ENCODE measurements around the gene VIPR1. TPM values are rescaled to one million over a fixed set of nuclear protein-coding genes. Genes with fewer than 3 reads are reported as not detected.

The VIPR1 gene
- total and polyA plus RNA-seq, 2 donors (not counting 1 experiment from before 2014, with no cell fraction given) = 0.11 TPM; not detected in 1

DNA sequence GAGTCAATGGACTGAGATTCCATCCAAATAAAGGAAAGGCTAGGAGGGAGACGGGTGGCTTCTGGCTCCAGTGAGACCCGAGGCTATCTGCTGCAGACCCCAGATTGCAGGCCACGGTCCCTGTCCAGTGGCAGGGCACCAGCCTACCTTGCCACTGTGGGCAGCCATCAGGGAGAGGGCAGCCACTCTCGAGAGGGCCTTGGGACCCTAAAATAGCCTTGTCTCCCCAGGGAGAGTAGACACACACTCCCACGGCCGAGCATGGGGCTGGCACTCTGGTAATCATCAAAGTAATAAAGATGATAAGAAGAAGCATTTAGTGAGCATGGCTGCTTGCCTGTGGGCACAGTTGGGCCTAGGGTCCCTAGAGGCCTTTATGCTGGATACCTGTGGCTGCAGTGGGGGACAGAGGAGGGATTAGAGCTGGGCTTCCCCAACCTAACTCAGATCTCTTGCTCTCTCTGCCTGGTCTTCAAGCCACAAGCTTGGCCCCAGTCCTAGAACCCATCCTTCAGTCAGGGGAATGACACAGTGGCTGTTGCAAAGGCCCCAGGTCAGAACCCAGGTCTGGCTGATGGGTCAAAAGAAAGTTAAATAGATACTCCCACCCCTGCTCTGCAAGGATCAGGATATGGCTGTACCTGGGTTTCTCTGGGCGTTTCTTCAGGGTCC, 9.2 kb upstream of the VIPR1 start:
- Histone ChIP-seq H3K4me2 (ENCODE audit: extremely low read depth, insufficient read depth, low read length) (no peak overlapping the region), H2AFZ (ENCODE audit: low read length) (no peak overlapping the region), H3K4me3 (replicated peaks in 1 of 4; ENCODE audit: control extremely low read depth in 1 of 4, insufficient read depth in 1 of 4, low read depth in 3 of 4, low read length in 4 of 4) (no peak overlapping the region), H3K9me3 (ENCODE audit: control insufficient read depth, insufficient read depth, low read depth, low read length) (no peaks in the 10 kb centered on the region), H3K27me3 (ENCODE audit: control insufficient read depth, insufficient read depth, low read length) (no peaks in the 10 kb centered on the region), H4K20me1 (ENCODE audit: control insufficient read depth, extremely low read depth, insufficient read depth, low read length) (no peaks in the 10 kb centered on the region), H3K36me3 (ENCODE audit: control insufficient read depth, insufficient read depth, low read length) (no peaks in the 10 kb centered on the region), H3K79me2 (ENCODE audit: control insufficient read depth, insufficient read depth, low read length) (no peaks in the 10 kb centered on the region), H3K4me1 (ENCODE audit: control insufficient read depth, extremely low read depth, insufficient read depth, low read length) (no peaks in the 10 kb centered on the region), H3K9ac (ENCODE audit: insufficient read depth, low read length) (no peak overlapping the region), H3K27ac (ENCODE audit: insufficient read depth, low read length) (no peak overlapping the region)
- no peak for DNase-seq (ENCODE audit: low read depth in 2 of 2)
- no peak for TF ChIP-seq CTCF (conservative IDR thresholded peaks at IDR 0.05 in 1 of 2, IDR thresholded peaks at IDR 0.05 in 1 of 2; ENCODE audit: low read depth in 1 of 2, low read length in 2 of 2)
- no peak for TF ChIP-seq EZH2 (IDR thresholded peaks at IDR 0.05; ENCODE audit: low read length, missing control alignments)

DNA sequence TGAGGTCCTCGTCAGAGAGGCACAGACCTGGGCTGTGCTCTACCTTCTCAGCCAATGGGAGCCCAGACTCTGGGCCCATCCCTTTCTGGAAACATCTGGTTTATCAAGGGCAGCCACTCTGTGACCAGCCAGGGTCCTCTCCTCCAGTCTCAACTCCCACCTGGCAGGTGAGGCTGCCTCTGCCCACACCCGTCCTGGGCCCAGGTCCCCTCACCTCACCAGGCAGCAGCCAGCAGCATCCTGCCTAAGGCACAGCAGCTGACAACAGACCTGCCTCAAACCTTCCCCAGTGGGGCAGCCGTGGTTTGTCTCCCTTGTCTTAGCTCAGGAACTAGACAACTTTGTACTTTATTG, 8.7 kb upstream of the VIPR1 start:
- DNase-seq (ENCODE audit: low read depth in 2 of 2) = no peak
- H3K27me3 ChIP-seq (ENCODE audit: control insufficient read depth, insufficient read depth, low read length) = peaks cover 1% of the 10 kb centered on the region
- H3K4me1 ChIP-seq (ENCODE audit: control insufficient read depth, extremely low read depth, insufficient read depth, low read length) = no peaks in the 10 kb centered on the region
- no peak overlapping the region for H3K4me3 ChIP-seq (replicated peaks in 1 of 4; ENCODE audit: control extremely low read depth in 1 of 4, insufficient read depth in 1 of 4, low read depth in 3 of 4, low read length in 4 of 4)
- no peaks in the 10 kb centered on the region for H3K79me2 ChIP-seq (ENCODE audit: control insufficient read depth, insufficient read depth, low read length)
- no peaks in the 10 kb centered on the region for H3K9me3 ChIP-seq (ENCODE audit: control insufficient read depth, insufficient read depth, low read depth, low read length)
- no peak overlapping the region for H3K9ac ChIP-seq (ENCODE audit: insufficient read depth, low read length)
- H4K20me1 ChIP-seq (ENCODE audit: control insufficient read depth, extremely low read depth, insufficient read depth, low read length) = no peaks in the 10 kb centered on the region
- no peak overlapping the region for H3K27ac ChIP-seq (ENCODE audit: insufficient read depth, low read length)
- no peak for TF ChIP-seq CTCF (conservative IDR thresholded peaks at IDR 0.05 in 1 of 2, IDR thresholded peaks at IDR 0.05 in 1 of 2; ENCODE audit: low read depth in 1 of 2, low read length in 2 of 2)
- no peak for TF ChIP-seq EZH2 (IDR thresholded peaks at IDR 0.05; ENCODE audit: low read length, missing control alignments)
- H3K4me2 ChIP-seq (ENCODE audit: extremely low read depth, insufficient read depth, low read length) = no peak overlapping the region
- no peaks in the 10 kb centered on the region for H3K36me3 ChIP-seq (ENCODE audit: control insufficient read depth, insufficient read depth, low read length)
- no peak overlapping the region for H2AFZ ChIP-seq (ENCODE audit: low read length)

GRCh38 chr3:42495393-42495792, 7.0 kb upstream of the VIPR1 start:
- no peaks in the 10 kb centered on the region for H3K36me3 ChIP-seq (ENCODE audit: control insufficient read depth, insufficient read depth, low read length)
- H3K27ac ChIP-seq (ENCODE audit: insufficient read depth, low read length) = no peak overlapping the region
- H3K4me2 ChIP-seq (ENCODE audit: extremely low read depth, insufficient read depth, low read length) = no peak overlapping the region
- H4K20me1 ChIP-seq (ENCODE audit: control insufficient read depth, extremely low read depth, insufficient read depth, low read length) = no peaks in the 10 kb centered on the region
- H3K4me1 ChIP-seq (ENCODE audit: control insufficient read depth, extremely low read depth, insufficient read depth, low read length) = no peaks in the 10 kb centered on the region
- H2AFZ ChIP-seq (ENCODE audit: low read length) = no peak overlapping the region
- peaks cover 2% of the 10 kb centered on the region for H3K27me3 ChIP-seq (ENCODE audit: control insufficient read depth, insufficient read depth, low read length)
- no peak for TF ChIP-seq CTCF (conservative IDR thresholded peaks at IDR 0.05 in 1 of 2, IDR thresholded peaks at IDR 0.05 in 1 of 2; ENCODE audit: low read depth in 1 of 2, low read length in 2 of 2)
- TF ChIP-seq EZH2 (IDR thresholded peaks at IDR 0.05; ENCODE audit: low read length, missing control alignments) = no peak
- no peaks in the 10 kb centered on the region for H3K79me2 ChIP-seq (ENCODE audit: control insufficient read depth, insufficient read depth, low read length)
- H3K9ac ChIP-seq (ENCODE audit: insufficient read depth, low read length) = no peak overlapping the region
- DNase-seq (ENCODE audit: low read depth in 2 of 2) = no peak
- no peak overlapping the region for H3K4me3 ChIP-seq (replicated peaks in 1 of 4; ENCODE audit: control extremely low read depth in 1 of 4, insufficient read depth in 1 of 4, low read depth in 3 of 4, low read length in 4 of 4)
- no peaks in the 10 kb centered on the region for H3K9me3 ChIP-seq (ENCODE audit: control insufficient read depth, insufficient read depth, low read depth, low read length)
